Measurements from ENCODE around the gene DYSF.
"Not testable (repeated sequence)": the region's sequence is repeated elsewhere in the genome, so short reads cannot be mapped to it uniquely, and the experiment has no call there.

DYSF gene

DNA sequence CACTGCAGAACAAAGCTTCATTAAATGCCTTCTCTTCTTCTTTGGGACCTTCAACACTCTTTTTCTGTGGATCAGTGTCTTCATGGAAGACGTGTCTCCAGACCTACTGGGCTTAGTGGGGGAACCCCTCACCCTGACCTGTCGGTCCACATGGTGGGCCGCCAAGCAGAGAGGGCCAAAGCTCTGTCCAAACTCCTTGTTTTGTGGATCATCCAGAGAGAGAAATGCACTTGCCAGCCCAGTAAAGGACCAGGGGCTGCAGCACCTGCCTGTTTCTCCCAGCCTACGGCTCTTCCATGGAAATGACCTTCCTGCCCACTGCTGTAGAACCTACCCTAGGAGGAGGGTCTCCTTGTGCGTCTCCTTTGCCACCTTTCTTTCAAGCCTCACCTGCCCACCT is 25.9 kb downstream of the DYSF start:
- H3K36me3 ChIP-seq = peaks cover 0 to 59% (median 3%) of the 10 kb centered on the region in 11 experiments; a peak in 11 of 22 replicates
- no peak overlapping the region for H3K9ac ChIP-seq
- H4K20me1 ChIP-seq = peaks cover 0 to 49% (median 0%) of the 10 kb centered on the region in 11 experiments; a peak in 4 of 22 replicates
- H3K4me1 ChIP-seq = peaks cover 31 to 53% (median 38%) of the 10 kb centered on the region in 10 experiments
- no peak overlapping the region for H3K4me3 ChIP-seq
- TF ChIP-seq Cebpa-rat (IDR thresholded peaks at IDR 0.05) = no peak
- H3K9me3 ChIP-seq (replicated peaks in 1 of 11) = peaks cover 0 to 8% (median 0%) of the 10 kb centered on the region in 11 experiments; a peak in 3 of 22 replicates
- H3K27me3 ChIP-seq = no peaks in the 10 kb centered on the region
- H3K4me2 ChIP-seq = peak overlapping the region in 7 of 11 experiments; percentile 27 to 66 (median 54); a peak in 8 of 22 replicates
- H3K27ac ChIP-seq = no peak overlapping the region; a peak in 1 of 22 replicates

DNA sequence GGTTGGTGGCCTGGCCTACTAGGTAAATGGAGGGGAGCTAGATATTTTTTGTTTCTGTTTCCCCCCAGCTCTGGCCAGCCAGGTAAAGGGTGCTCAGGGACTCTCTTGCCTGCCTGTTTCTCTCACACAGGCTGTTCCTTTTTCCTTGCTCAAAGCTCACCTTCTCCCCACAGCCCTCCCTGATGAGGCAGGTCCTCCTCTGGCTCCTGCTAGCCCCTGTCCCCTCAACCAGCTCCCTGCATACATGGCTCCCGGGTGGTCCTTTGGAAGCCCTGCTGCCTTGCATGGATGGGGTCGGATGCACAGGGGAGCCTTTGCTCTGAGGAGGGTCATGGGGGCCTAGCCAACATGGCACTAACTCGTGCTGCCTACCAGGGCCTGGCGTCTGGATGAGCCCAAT is 27.8 kb downstream of the DYSF start:
- peaks cover 20 to 44% (median 32%) of the 10 kb centered on the region in 10 experiments for H3K4me1 ChIP-seq
- H3K9ac ChIP-seq = no peak overlapping the region
- TF ChIP-seq Cebpa-rat (IDR thresholded peaks at IDR 0.05) = no peak
- no peak overlapping the region for H3K27ac ChIP-seq
- no peaks in the 10 kb centered on the region for H3K27me3 ChIP-seq
- no peak overlapping the region for H3K4me2 ChIP-seq
- H3K36me3 ChIP-seq = peaks cover 0 to 65% (median 7%) of the 10 kb centered on the region in 11 experiments; a peak in 12 of 22 replicates
- H3K4me3 ChIP-seq = no peak overlapping the region
- peaks cover 0 to 8% (median 0%) of the 10 kb centered on the region in 11 experiments; a peak in 3 of 22 replicates for H3K9me3 ChIP-seq (replicated peaks in 1 of 11)
- H4K20me1 ChIP-seq = peaks cover 0 to 43% (median 0%) of the 10 kb centered on the region in 11 experiments; a peak in 4 of 22 replicates

DNA sequence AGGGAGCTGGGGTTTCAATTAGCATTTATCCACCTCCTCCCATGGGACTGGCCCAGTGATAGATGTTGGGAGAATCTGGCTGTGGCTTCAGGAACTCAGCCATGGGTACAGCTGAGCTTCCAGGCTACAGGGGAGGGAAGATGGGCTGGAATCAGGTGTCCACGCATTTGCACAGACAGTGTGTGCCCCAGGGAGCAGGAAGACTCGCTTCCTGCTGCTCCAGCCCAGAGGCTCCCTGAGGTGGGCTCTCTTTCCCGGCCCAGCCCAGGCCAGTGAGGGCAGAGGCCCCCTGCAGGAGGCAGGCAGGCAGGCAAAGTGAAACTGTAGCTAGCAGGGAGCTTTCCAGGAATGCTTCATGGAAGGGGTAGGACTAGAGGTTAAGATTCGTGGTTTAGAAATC is 28.7 kb downstream of the DYSF start:
- Histone ChIP-seq H3K9me3 (replicated peaks in 1 of 11) (peaks cover 0 to 8% (median 0%) of the 10 kb centered on the region in 11 experiments; a peak in 3 of 22 replicates), H4K20me1 (peaks cover 0 to 45% (median 0%) of the 10 kb centered on the region in 11 experiments; a peak in 5 of 22 replicates), H3K4me3 (no peak overlapping the region), H3K4me1 (peaks cover 20 to 34% (median 24%) of the 10 kb centered on the region in 10 experiments), H3K9ac (no peak overlapping the region), H3K4me2 (no peak overlapping the region), H3K36me3 (peaks cover 0 to 65% (median 7%) of the 10 kb centered on the region in 11 experiments; a peak in 12 of 22 replicates), H3K27me3 (no peaks in the 10 kb centered on the region), H3K27ac (no peak overlapping the region)
- TF ChIP-seq Cebpa-rat (IDR thresholded peaks at IDR 0.05) = no peak

DNA sequence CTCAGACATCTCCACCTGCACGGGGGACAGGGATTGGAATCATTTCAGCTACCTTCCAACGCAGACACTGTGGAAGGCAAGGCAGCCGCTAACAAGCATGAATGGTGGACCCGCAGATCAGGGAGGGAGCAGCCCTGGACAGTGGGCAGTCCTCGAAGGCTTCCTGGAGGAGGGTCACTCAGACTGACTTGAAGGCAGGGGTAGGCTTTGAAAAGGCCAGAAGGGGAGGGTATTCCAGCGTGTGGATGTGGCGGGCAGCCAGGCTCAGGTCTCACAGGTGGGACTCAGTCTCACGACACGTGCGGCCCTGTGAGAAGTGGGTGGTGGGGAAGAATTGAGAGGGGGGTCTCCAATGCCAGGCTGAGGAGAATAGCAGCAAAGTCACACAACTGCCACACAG is 29.9 kb downstream of the DYSF start:
- TF ChIP-seq Cebpa-rat (IDR thresholded peaks at IDR 0.05) = no peak
- peaks cover 0 to 45% (median 0%) of the 10 kb centered on the region in 11 experiments; a peak in 4 of 22 replicates for H4K20me1 ChIP-seq
- H3K9me3 ChIP-seq (replicated peaks in 1 of 11) = peaks cover 0 to 8% (median 0%) of the 10 kb centered on the region in 11 experiments; a peak in 3 of 22 replicates
- no peak overlapping the region for H3K4me3 ChIP-seq
- no peaks in the 10 kb centered on the region for H3K27me3 ChIP-seq
- no peak overlapping the region for H3K9ac ChIP-seq
- peaks cover 9 to 22% (median 13%) of the 10 kb centered on the region in 10 experiments; a peak in 18 of 20 replicates for H3K4me1 ChIP-seq
- H3K27ac ChIP-seq = no peak overlapping the region
- H3K4me2 ChIP-seq = peak overlapping the region in 2 of 11 experiments; percentile 46 to 81; a peak in 3 of 22 replicates
- peaks cover 0 to 69% (median 7%) of the 10 kb centered on the region in 11 experiments; a peak in 12 of 22 replicates for H3K36me3 ChIP-seq

DNA sequence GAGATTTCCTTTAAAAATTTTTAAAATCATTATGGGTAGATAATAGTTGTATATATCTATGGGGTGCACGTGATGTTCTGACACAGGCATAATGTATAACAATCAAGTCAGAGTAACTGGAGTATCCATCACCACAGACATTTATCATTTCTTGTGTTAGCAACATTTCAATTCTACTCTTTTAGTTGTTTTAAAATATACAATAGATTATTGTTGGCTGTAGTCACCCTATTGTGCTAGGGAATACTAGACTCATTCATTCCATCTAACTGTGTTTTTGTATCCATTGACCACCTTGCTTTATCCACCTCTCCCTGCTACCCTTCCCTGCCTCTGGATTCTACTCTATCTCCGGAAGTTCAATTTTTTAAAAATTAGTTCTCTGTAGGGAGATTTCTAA is 31.0 kb downstream of the DYSF start:
- Histone ChIP-seq H4K20me1 (peaks cover 0 to 51% (median 0%) of the 10 kb centered on the region in 11 experiments; a peak in 5 of 22 replicates), H3K4me3 (no peak overlapping the region), H3K4me1 (peaks cover 0 to 12% (median 2%) of the 10 kb centered on the region in 10 experiments; a peak in 12 of 20 replicates), H3K9ac (no peak overlapping the region), H3K27me3 (no peaks in the 10 kb centered on the region), H3K9me3 (replicated peaks in 1 of 11) (peaks cover 0 to 3% (median 0%) of the 10 kb centered on the region in 11 experiments; a peak in 2 of 22 replicates), H3K27ac (no peak overlapping the region), H3K4me2 (peak overlapping the region in 2 of 11 experiments; percentile 46 to 81; a peak in 2 of 22 replicates), H3K36me3 (peaks cover 0 to 76% (median 7%) of the 10 kb centered on the region in 11 experiments; a peak in 13 of 22 replicates)
- no peak for TF ChIP-seq Cebpa-rat (IDR thresholded peaks at IDR 0.05)

DNA sequence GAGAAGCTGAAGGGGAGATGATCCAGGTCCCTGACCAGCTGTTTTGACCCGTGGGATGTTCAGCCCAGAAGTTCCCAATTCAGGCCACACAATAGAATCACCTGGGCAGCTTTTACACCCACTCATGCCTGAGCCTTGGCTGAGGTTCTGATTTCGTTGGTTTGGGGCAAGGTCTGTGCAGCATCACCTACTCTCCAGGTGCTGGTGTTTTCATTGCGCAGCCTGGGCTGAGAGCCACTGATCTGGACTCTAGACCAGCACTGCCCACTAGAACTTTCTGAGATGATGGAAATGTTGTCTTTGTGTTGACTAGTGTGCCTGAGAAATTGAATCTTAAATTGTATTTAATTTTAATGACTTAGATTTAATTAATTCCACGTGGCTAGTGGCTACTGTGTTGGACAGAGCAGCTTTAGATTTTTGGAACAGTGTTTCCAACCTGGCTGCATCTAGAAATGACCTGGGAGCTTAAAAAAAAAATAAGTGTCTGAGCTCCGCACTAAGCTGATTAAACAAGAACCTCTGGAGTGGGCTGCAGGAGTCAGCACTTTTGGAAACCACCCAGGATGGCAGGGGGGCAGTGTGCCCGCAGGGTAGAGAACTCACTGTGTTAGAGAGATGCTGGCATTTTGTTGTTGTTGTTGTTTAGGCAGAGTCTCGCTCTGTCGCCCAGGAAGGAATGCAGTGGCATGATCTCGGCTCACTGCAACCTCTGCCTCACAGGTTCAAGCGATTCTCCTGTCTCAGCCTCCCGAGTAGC is 33.7 kb downstream of the DYSF start:
- Histone ChIP-seq H3K9me3 (replicated peaks in 1 of 11) (peaks cover 0 to 7% (median 0%) of the 10 kb centered on the region in 11 experiments; a peak in 7 of 22 replicates), H4K20me1 (peaks cover 0 to 49% (median 0%) of the 10 kb centered on the region in 11 experiments; a peak in 5 of 22 replicates), H3K36me3 (peaks cover 0 to 83% (median 7%) of the 10 kb centered on the region in 11 experiments; a peak in 14 of 22 replicates), H3K4me3 (no peak overlapping the region), H3K27me3 (no peaks in the 10 kb centered on the region), H3K4me1 (peaks cover 0 to 12% (median 0%) of the 10 kb centered on the region in 10 experiments; a peak in 7 of 20 replicates), H3K27ac (no peak overlapping the region), H3K9ac (no peak overlapping the region), H3K4me2 (no peak overlapping the region)
- TF ChIP-seq Cebpa-rat (IDR thresholded peaks at IDR 0.05) = no peak

DNA sequence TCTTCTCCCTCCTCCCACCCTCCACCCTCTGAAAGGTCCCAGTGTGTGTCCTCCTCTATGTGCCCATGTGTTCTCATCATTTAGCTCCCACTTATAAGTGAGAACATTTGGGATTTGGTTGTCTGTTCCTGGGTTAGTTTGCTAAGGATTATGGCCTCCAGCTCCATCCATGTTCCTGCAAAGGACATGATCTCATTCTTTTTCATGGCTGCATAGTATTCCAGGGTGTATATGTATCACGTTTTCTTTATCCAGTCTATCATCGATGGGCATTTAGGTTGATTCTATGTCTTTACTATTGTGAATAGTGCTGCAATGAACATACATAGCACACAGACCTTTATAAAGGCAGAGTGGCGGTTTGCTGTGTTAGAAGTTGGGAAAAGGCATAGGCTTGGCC is 38.2 kb downstream of the DYSF start:
- peaks cover 0 to 39% (median 0%) of the 10 kb centered on the region in 11 experiments; a peak in 6 of 22 replicates for H4K20me1 ChIP-seq
- H3K9me3 ChIP-seq (replicated peaks in 1 of 11); H3K4me3 ChIP-seq; H3K4me1 ChIP-seq; H3K27ac ChIP-seq; H3K4me2 ChIP-seq; H3K9ac ChIP-seq; H3K27me3 ChIP-seq: not testable (repeated sequence)
- H3K36me3 ChIP-seq = peaks cover 0 to 88% (median 6%) of the 10 kb centered on the region in 11 experiments; a peak in 10 of 22 replicates

DNA sequence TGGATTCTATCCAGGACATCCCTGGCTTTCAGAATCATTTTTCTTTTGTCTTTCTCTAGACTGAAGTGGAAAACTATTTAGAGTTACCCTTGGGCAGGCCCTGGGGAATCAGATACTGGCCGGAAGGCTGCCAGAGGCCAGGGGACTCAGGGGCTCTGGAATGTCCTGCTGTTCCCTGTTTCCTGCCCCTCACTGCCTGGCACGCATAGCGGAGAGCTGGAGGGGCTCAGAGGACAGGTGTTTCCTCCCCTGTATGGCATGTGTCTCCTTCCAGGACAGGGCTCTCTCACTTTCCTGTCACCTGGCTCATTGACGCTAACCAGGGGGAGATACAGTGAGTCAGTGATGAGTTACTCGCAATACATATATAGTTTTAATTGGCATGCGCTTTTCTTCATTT is 38.8 kb downstream of the DYSF start:
- Histone ChIP-seq H3K4me2 (no peak overlapping the region), H3K27ac (no peak overlapping the region), H3K27me3 (no peaks in the 10 kb centered on the region), H4K20me1 (peaks cover 0 to 34% (median 0%) of the 10 kb centered on the region in 11 experiments; a peak in 6 of 22 replicates), H3K9ac (no peak overlapping the region), H3K4me3 (no peak overlapping the region), H3K4me1 (peaks cover 0 to 4% (median 0%) of the 10 kb centered on the region in 10 experiments; a peak in 1 of 20 replicates), H3K36me3 (peaks cover 0 to 88% (median 9%) of the 10 kb centered on the region in 11 experiments; a peak in 10 of 22 replicates), H3K9me3 (replicated peaks in 1 of 11) (peaks cover 0 to 7% (median 0%) of the 10 kb centered on the region in 11 experiments; a peak in 7 of 22 replicates)
- TF ChIP-seq Cebpa-rat (IDR thresholded peaks at IDR 0.05) = no peak

DNA sequence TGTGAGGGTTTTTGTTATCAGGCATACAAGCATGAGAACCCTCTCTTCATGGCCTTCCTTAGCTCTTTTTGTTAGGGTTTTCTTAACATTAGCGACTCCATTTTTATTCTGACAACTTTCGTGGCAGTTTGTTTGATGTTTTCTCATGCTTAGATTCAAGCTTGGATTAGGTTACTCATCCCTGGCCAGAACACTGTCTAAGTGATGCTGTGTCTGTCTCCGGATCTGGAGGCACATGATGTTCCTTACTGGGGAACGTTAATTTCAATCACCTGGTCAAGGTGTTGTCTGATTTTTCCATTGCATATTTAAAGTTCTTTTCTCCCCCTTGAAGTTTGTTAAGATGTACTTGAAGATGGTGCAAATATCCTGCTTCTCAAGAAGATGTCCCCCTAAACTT is 40.7 kb downstream of the DYSF start:
- Histone ChIP-seq H3K9ac (no peak overlapping the region), H3K27ac (no peak overlapping the region), H3K4me3 (no peak overlapping the region), H3K27me3 (no peaks in the 10 kb centered on the region), H3K4me1 (peaks cover 0 to 9% (median 4%) of the 10 kb centered on the region in 10 experiments; a peak in 8 of 20 replicates), H3K9me3 (replicated peaks in 1 of 11) (peaks cover 0 to 7% (median 0%) of the 10 kb centered on the region in 11 experiments; a peak in 7 of 22 replicates), H3K4me2 (no peak overlapping the region), H3K36me3 (peaks cover 0 to 79% (median 7%) of the 10 kb centered on the region in 11 experiments; a peak in 9 of 22 replicates), H4K20me1 (peaks cover 0 to 27% (median 0%) of the 10 kb centered on the region in 11 experiments; a peak in 6 of 22 replicates)
- TF ChIP-seq Cebpa-rat (IDR thresholded peaks at IDR 0.05) = no peak

Data from BLaER1 treated with 17β-estradiol and CSF1 and Interleukin-3, amounts not matched to agents 10 nM and 100 nM (cell line).